ENCODE measurements around the gene OPTC. TPM values are rescaled to one million over a fixed set of nuclear protein-coding genes. Genes with fewer than 3 reads are reported as not detected.

Gene OPTC
- total and polyA plus RNA-seq, 2 of the 8 experiments (the other 6 are each of a cell fraction or from before 2014, with no cell fraction given), result 1.1 to 4.0 TPM

DNA sequence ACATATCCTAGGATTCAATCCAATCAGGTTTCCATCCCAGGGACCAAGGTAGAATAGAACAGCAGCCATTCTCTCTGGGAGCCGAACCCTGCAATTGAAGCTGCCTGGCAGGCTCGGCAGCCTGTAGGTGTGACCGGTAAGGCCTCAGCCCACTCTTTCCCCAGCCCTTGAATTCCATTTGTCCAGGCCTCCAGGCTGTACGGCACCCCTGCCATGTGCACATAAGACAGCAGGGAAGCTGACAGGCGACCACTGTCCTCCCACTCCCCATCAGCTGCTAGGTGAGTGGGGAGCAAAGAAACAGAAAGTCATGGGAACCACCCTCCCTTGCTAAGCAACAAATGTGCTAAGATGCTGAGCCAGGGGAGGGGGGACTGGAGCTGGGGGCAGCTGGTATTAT lies 23.0 kb downstream of the OPTC start:
- no peak overlapping the region for H3K23ac ChIP-seq (ENCODE audit: insufficient read length)
- no peaks in the 10 kb centered on the region for H3K9me3 ChIP-seq (ENCODE audit: insufficient read depth in 2 of 2, low read depth in 1 of 2, low read length in 1 of 2)
- H2BK20ac ChIP-seq (ENCODE audit: low read length), result 0 out of 2 replicates have a peak overlapping the region, but pooled peaks have one; percentile 24
- no peak overlapping the region for H2AFZ ChIP-seq (ENCODE audit: low read length)
- no peaks in the 10 kb centered on the region for H3K79me2 ChIP-seq (ENCODE audit: control insufficient read depth in 1 of 2, insufficient read depth in 2 of 2, low read length in 2 of 2)
- peaks cover 0 to 2% of the 10 kb centered on the region in 2 experiments for H4K20me1 ChIP-seq (replicated peaks in 1 of 2; ENCODE audit: control insufficient read depth in 1 of 2, insufficient read depth in 2 of 2, low read length in 2 of 2)
- H4K91ac ChIP-seq (replicated peaks; ENCODE audit: insufficient read length, low read length), result no peak overlapping the region
- no peak overlapping the region for H3K9ac ChIP-seq (replicated peaks in 1 of 4; ENCODE audit: extremely low read depth in 1 of 4, low read depth in 3 of 4, low read length in 3 of 4)
- H3K79me1 ChIP-seq (ENCODE audit: low read depth, low read length), result no peaks in the 10 kb centered on the region
- CTCF ChIA-PET (ENCODE audit: partially characterized antibody), result interaction anchor here (0.6 to 13.3 kb wide), 11 partner anchors 10 to 248 kb away, joined by 3 to 108 read pairs (median 4); no protein-coding TSS in a partner anchor
- H2BK5ac ChIP-seq (ENCODE audit: low read depth, low read length), result no peak overlapping the region
- no peak overlapping the region for H3K56ac ChIP-seq (replicated peaks; ENCODE audit: insufficient read length, low read depth, low read length)
- H3K27me3 ChIP-seq (replicated peaks in 1 of 4; ENCODE audit: control insufficient read depth in 3 of 4, extremely low read depth in 1 of 4, insufficient read depth in 3 of 4, low read length in 3 of 4), result peaks cover 7 to 71% (median 62%) of the 10 kb centered on the region in 4 experiments
- H3K4me1 ChIP-seq (replicated peaks in 1 of 4; ENCODE audit: control insufficient read depth in 3 of 4, insufficient read depth in 4 of 4, low read length in 3 of 4), result peaks cover 25 to 67% (median 49%) of the 10 kb centered on the region in 4 experiments
- no peak overlapping the region for H3K4me2 ChIP-seq (ENCODE audit: insufficient read depth in 1 of 2, low read depth in 2 of 2, low read length in 2 of 2)
- POLR2A ChIA-PET (ENCODE audit: partially characterized antibody), result interaction anchor here (1.0 kb wide), 1 partner anchor 55 kb away, joined by 4 read pairs; no protein-coding TSS in a partner anchor
- WGBS, 2 experiments (ENCODE audit: extremely low coverage in 1 of 2, insufficient coverage in 1 of 2, insufficient read length in 1 of 2, insufficient replicate concordance in 2 of 2, low coverage in 1 of 2, low lambda C conversion rate in 2 of 2, missing lambda C conversion rate in 1 of 2), result 62% methylated on average over 5 of the region's 5 CpGs; no CpG with 5 or more reads in 1 of the 2 experiments
- no peak overlapping the region for H3K14ac ChIP-seq (ENCODE audit: insufficient read length)
- FAIRE-seq (no peak), DNase-seq (ENCODE audit: low read depth in 1 of 2, low spot score in 2 of 2) (no peak)
- no peak overlapping the region for H3K4me3 ChIP-seq (ENCODE audit: extremely low read depth in 1 of 4, insufficient read depth in 2 of 4, low read depth in 3 of 4, low read length in 4 of 4)
- H3K4ac ChIP-seq (replicated peaks; ENCODE audit: insufficient read length, low read depth, low read length), result no peak overlapping the region
- H2AK5ac ChIP-seq (ENCODE audit: low read depth, low read length), result no peak overlapping the region; the same call in none of the 2 replicates
- H3K23me2 ChIP-seq (ENCODE audit: low read depth, low read length), result peaks cover 2% of the 10 kb centered on the region; the same call in 1 of the 2 replicates
- H3K18ac ChIP-seq (ENCODE audit: extremely low read depth, low read length), result no peak overlapping the region
- H4K5ac ChIP-seq (ENCODE audit: insufficient read length, low read depth, low read length), result no peak overlapping the region
- no peak overlapping the region for H2BK120ac ChIP-seq (replicated peaks; ENCODE audit: low read depth, low read length)
- no peak overlapping the region for H2BK15ac ChIP-seq (ENCODE audit: low read length)
- no peaks in the 10 kb centered on the region for H3K36me3 ChIP-seq (ENCODE audit: control insufficient read depth in 2 of 4, insufficient read depth in 4 of 4, low read length in 3 of 4)
- no peak overlapping the region for H3K27ac ChIP-seq (ENCODE audit: low read depth, low read length)
- no peak overlapping the region for H4K8ac ChIP-seq (ENCODE audit: extremely low read depth, insufficient read depth, low read length)
- peak overlapping the region; percentile 71; the same call in 1 of the 2 replicates for H2BK12ac ChIP-seq (ENCODE audit: low read depth, low read length)
- TF ChIP-seq, protein P1, sequence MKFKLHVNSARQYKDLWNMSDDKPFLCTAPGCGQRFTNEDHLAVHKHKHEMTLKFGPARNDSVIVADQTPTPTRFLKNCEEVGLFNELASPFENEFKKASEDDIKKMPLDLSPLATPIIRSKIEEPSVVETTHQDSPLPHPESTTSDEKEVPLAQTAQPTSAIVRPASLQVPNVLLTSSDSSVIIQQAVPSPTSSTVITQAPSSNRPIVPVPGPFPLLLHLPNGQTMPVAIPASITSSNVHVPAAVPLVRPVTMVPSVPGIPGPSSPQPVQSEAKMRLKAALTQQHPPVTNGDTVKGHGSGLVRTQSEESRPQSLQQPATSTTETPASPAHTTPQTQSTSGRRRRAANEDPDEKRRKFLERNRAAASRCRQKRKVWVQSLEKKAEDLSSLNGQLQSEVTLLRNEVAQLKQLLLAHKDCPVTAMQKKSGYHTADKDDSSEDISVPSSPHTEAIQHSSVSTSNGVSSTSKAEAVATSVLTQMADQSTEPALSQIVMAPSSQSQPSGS (IDR thresholded peaks at IDR 0.05; ENCODE audit: low read length), result no peak
- TF ChIP-seq EZH2 (IDR thresholded peaks at IDR 0.05; ENCODE audit: low read depth, low read length, severe bottlenecking) (no peak), RNF2 (IDR thresholded peaks at IDR 0.05; ENCODE audit: borderline replicate concordance, low read depth, low read length, missing control alignments, poor library complexity, severe bottlenecking) (no peak), POLR2AphosphoS5 (IDR thresholded peaks at IDR 0.05; ENCODE audit: low read depth, low read length) (no peak), KDM1A (IDR thresholded peaks at IDR 0.05; ENCODE audit: borderline replicate concordance, low read length) (no peak), POLR2A (IDR thresholded peaks at IDR 0.05; ENCODE audit: control extremely low read depth in 1 of 2, low read depth in 2 of 2, low read length in 2 of 2) (no peak), NRF1 (IDR thresholded peaks at IDR 0.05; ENCODE audit: low read depth, low read length) (no peak), TEAD4 (IDR thresholded peaks at IDR 0.05; ENCODE audit: low read depth, low read length) (no peak), BRCA1 (IDR thresholded peaks at IDR 0.05; ENCODE audit: low read depth, low read length) (no peak), CREB1 (IDR thresholded peaks at IDR 0.05) (no peak), GABPA (IDR thresholded peaks at IDR 0.05; ENCODE audit: borderline replicate concordance, insufficient read depth, low read length) (no peak)
